HG03520 (cell line): ENCODE measurements around the gene HS6ST2.
"Not testable (repeated sequence)": the region's sequence is repeated elsewhere in the genome, so short reads cannot be mapped to it uniquely, and the experiment has no call there.

Experiments
- ATAC-seq: cut with Tn5 transposase; IDR thresholded peaks from one replicate; pipeline ENCODE4 v1.9.1; 2021; ENCODE audit warnings: mild to moderate bottlenecking, moderate library complexity; ENCODE audit not compliant: unreplicated experiment

Gene HS6ST2

DNA sequence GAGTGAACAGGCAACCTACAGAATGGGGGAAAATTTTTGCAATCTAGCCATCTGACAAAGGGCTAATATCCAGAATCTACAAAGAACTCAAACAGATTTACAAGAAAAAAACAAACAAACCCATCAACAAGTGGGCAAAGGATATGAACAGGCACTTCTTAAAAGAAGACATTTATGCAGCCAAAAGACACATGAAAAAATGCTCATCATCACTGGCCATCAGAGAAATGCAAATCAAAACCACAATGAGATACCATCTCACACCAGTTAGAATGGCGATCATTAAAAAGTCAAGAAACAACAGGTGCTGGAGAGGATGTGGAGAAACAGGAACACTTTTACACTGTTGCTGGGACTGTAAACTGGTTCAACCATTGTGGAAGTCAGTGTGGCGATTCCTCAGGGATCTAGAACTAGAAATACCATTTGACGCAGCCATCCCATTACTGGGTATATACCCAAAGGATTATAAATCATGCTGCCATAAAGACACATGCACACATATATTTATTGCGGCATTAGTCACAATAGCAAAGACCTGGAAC, 13.3 kb downstream of the HS6ST2 start:
- ATAC-seq, result not testable (repeated sequence)

DNA sequence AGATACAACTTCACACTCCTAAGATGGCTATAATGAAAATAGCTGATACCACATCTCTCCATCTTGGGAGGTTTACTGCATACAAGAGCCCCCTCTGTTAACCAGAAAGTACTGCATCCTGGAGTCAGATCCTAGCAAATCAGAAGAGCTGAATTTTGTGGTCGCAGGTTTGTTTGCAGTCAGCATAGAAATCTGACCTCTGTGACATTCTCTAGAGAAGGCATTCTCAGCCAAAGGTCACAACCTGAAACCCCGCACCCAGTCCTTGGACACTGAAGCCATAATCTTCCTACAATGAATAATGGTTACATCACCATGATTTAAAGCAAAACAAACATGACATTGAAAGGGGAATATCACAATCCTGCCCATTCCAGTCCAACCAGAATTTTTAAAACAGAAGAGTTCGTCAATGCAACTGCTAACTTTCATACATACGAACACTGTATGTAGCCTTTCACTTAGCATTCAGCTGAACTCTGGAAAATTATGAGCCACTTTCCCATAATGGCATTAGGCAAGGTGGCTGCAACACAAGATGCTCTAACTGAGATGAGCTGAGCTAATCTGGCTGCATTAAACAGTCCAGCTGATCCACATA, 17.6 kb downstream of the HS6ST2 start:
- no peak for ATAC-seq

- ATAC-seq, result no peak
Observed at GRCh38 chrX:132933170-132933569, 25.3 kb downstream of the HS6ST2 start.

DNA sequence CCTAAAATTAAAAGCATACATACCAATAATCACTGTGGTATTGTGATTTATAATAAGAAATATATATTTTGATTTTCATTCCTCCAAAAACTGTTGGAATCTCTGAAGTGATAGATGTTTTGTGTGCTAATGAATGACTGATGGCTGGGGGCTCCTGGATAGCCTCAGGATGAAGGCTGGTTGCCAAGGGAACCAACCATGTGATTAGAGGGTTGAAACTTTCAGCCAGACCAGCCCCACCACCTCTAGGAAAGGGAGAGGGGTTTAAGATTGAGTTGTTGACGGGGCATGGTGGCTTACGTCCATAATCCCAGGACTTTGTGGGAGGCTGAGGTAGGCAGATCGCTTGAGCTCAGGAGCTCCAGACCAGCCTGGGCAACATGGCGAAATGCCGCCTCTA, 34.0 kb downstream of the HS6ST2 start:
- no peak for ATAC-seq

GRCh38 chrX:132918523-132918922, 39.9 kb downstream of the HS6ST2 start:
- no peak for ATAC-seq

- ATAC-seq, result no peak
Observed at GRCh38 chrX:132916349-132916748, 42.1 kb downstream of the HS6ST2 start.

DNA sequence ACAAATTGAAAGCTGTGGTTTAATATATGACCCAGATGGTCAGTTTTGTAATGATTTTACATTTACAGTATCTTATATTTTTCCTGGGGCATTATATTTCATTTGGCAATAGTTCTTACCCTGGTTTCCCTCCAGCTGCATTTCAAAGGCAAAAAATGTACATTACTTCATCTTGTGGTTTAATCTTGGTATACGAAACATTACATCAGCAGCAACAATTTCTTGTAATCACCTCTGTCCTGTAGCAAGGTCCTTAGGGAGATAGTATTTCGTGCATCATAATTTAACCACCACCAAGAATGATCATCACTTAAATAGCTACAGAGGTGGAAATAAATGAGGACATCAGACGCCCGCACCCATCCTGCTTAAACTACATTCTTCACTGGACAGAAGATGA, 48.8 kb downstream of the HS6ST2 start:
- no peak for ATAC-seq

DNA sequence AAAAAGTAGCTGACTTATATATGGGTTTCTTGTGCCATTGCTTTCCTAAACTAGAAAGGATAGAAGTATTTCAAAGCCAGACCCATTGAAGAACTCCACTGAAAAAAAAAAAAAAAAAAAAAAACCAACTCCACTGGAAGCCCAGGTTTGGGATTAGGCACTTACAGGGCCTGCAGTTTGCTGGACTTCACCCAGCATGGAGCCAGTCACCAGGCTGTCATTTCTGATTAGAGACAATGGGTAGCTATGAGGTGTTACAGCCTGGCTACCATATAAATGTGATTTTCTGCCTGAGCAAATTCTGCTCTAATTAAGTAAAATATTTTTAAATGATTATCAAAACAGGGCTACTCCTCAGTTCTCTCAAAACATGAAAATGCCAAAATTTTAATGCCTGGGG, 49.5 kb downstream of the HS6ST2 start:
- ATAC-seq, result no peak

DNA sequence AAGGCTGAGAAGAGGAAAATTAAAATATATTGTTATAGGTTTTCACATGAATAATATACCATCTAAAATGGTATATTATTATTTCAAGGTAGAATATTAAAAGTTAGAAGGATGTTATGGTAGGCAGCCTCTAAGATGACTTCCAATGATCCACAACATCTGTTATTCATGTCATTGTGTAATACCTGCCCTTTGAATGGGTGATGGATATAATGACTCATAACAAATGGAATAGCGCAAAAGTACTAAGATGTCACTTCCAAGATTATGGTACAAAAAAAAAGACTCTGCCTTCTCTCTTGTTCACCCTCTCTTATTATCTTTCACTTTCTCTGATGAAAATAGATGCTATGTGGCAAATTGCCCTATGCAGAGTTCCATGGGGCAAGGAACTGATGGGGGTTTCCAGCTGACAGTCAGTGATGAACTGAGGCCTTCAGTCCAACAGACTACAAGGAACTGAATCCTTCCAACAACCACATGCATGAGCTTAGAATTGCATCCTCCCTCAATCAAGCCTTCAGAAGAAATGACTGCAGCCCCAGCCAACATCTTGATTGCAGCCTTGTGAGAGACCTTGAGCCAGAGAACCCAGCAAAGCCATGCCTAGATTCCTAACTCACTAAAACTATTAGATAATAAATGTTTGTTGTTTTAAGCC, 57.7 kb downstream of the HS6ST2 start:
- no peak for ATAC-seq

GRCh38 chrX:132887569-132887968, 70.9 kb downstream of the HS6ST2 start:
- ATAC-seq, result no peak

- no peak for ATAC-seq
Observed at GRCh38 chrX:132883358-132883915, 75.0 kb downstream of the HS6ST2 start.

DNA sequence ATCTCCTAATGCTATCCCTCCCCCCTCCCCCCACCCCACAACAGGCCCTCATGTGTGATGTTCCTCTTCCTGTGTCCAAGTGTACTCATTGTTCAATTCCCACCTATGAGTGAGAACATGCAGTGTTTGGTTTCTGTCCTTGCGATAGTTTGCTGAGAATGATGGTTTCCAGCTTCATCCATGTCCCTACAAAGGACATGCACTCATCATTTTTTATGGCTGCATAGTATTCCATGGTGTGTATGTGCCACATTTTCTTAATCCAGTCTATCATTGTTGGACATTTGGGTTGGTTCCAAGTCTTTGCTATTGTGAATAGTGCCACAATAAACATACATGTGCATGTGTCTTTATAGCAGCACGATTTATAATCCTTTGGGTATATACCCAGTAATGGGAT, 77.7 kb downstream of the HS6ST2 start:
- ATAC-seq, result not testable (repeated sequence)

GRCh38 chrX:132877954-132878536, 80.4 kb downstream of the HS6ST2 start:
- ATAC-seq, result no peak

- no peak for ATAC-seq
Observed at GRCh38 chrX:132876523-132877338, 81.7 kb downstream of the HS6ST2 start.

- no peak for ATAC-seq
Observed at GRCh38 chrX:132875650-132876522, 82.5 kb downstream of the HS6ST2 start.

GRCh38 chrX:132862562-132862961, 95.9 kb downstream of the HS6ST2 start:
- no peak for ATAC-seq

- ATAC-seq, result no peak
Observed at GRCh38 chrX:132861076-132861475, 97.4 kb downstream of the HS6ST2 start.

DNA sequence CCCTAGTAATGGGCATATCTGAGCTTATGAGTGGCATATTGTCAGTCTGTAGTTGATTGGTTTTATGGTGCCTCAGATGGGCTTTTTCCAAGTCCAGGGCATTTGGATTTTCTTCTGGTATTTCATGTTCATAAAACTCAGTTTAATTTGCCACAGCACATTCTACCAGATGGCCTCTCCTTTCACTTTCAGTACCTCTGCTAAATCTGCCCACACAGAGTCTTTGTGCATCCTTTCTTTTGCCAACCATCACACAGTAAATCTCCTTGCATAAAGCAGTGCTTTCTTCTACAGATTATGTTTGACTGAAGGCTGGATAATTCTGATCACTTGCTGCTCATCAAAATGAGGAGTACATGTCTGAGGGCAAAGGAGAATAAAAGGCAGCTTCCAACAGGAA, 98.2 kb downstream of the HS6ST2 start:
- no peak for ATAC-seq

- no peak for ATAC-seq
Observed at GRCh38 chrX:132858018-132858417, 100.4 kb downstream of the HS6ST2 start.

DNA sequence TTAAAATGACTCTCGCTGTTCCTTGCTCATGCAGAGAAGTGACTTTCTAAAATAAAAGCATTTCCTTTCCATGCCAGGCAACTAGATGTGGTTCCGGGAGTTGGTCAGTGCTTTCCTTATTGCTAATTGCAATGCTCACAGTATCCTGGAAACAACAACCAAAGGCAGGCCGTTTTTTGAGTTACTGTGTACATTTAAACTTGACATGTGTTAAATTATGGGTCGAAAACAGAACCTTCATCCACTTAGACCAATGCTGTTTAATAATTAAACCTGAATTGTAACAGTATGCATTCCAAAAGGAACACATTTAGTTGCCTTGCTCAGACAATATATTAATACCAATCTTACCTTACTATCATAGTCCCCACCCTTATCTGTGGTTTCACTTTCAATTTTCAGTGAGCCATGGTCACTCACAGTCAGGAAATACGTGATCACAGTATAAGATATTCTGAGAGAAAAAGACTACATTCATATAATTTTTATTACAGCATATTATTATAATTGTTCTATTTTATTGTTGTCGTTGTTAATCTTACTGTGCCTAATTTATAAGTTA, 102.6 kb downstream of the HS6ST2 start:
- no peak for ATAC-seq
